Endothelial cell of hepatic sinusoid (primary cell): ENCODE data around the gene FAM110A.
"Not testable (repeated sequence)": the region's sequence is repeated elsewhere in the genome, so short reads cannot be mapped to it uniquely, and the experiment has no call there.

Source experiments
- in situ Hi-C: cut with HindIII; loops from 2 replicates; pipeline ENCODE4 v1.10.0; 2017; ENCODE audit warnings: low sequenced_read_pairs

The FAM110A gene

GRCh38 chr20:833450-834150 lies at the start of gene FAM110A:
TSS of gene FAM110A (plus strand) at chr20:833715. CDS start at chr20:844805, 11,090 bp downstream.
- in situ Hi-C loops, result no loop called here

- in situ Hi-C loops, result no loop called here
Observed at GRCh38 chr20:787825-788224, 45.7 kb upstream of the FAM110A start.

GRCh38 chr20:791056-791455 lies 42.5 kb upstream of the FAM110A start:
- in situ Hi-C loops, result no loop called here

- in situ Hi-C loops, result no loop called here
Observed at GRCh38 chr20:792248-792647, 41.3 kb upstream of the FAM110A start.

- in situ Hi-C loops, result no loop called here
Observed at GRCh38 chr20:796921-797320, 36.6 kb upstream of the FAM110A start.

GRCh38 chr20:798746-799145 lies 34.8 kb upstream of the FAM110A start:
- in situ Hi-C loops, result not testable (repeated sequence)

- in situ Hi-C loops, result not testable (repeated sequence)
Observed at GRCh38 chr20:800026-800425, 33.5 kb upstream of the FAM110A start.

GRCh38 chr20:801678-802077 lies 31.8 kb upstream of the FAM110A start:
- in situ Hi-C loops, result no loop called here

GRCh38 chr20:805713-806112 lies 27.8 kb upstream of the FAM110A start:
- in situ Hi-C loops, result no loop called here

GRCh38 chr20:811776-812434 lies 21.6 kb upstream of the FAM110A start:
- in situ Hi-C loops, result not testable (repeated sequence)

- in situ Hi-C loops, result not testable (repeated sequence)
Observed at GRCh38 chr20:812435-812814, 21.1 kb upstream of the FAM110A start.

GRCh38 chr20:813390-813789 lies 20.1 kb upstream of the FAM110A start:
- in situ Hi-C loops, result no loop called here

GRCh38 chr20:815226-815625 lies 18.3 kb upstream of the FAM110A start:
- in situ Hi-C loops, result no loop called here

GRCh38 chr20:815914-816606 lies 17.5 kb upstream of the FAM110A start:
- in situ Hi-C loops, result no loop called here

- in situ Hi-C loops, result no loop called here
Observed at GRCh38 chr20:818001-818664, 15.4 kb upstream of the FAM110A start.

- in situ Hi-C loops, result no loop called here
Observed at GRCh38 chr20:819680-820322, 13.7 kb upstream of the FAM110A start.

GRCh38 chr20:820323-820953 lies 13.1 kb upstream of the FAM110A start:
- in situ Hi-C loops, result no loop called here

GRCh38 chr20:821046-821730 lies 12.3 kb upstream of the FAM110A start:
- in situ Hi-C loops, result no loop called here

GRCh38 chr20:821731-822065 lies 11.8 kb upstream of the FAM110A start:
- in situ Hi-C loops, result no loop called here
